H9 (cell line): ENCODE results near the gene LSM4. TPM values are rescaled to one million over a fixed set of nuclear protein-coding genes. Genes with fewer than 3 reads are reported as not detected.

Experiments
- DNase-seq: peaks from one replicate; pipeline ENCODE4 v3.0.0-alpha.2; 2017
- H2AFZ ChIP-seq: one replicate; pipeline ENCODE4 v1.6.1; 2013; ENCODE audit warnings: mild to moderate bottlenecking, low read length, control low read depth, moderate library complexity
- H2AK5ac ChIP-seq: 2 replicates; pipeline ENCODE4 v1.6.1; 2013; ENCODE audit warnings: low read length, control low read depth, mixed read lengths; ENCODE audit not compliant: insufficient read length
- H2BK120ac ChIP-seq: one replicate; pipeline ENCODE4 v1.6.1; 2013; ENCODE audit warnings: low read depth, mild to moderate bottlenecking, low read length, control low read depth, inconsistent platforms; ENCODE audit not compliant: poor library complexity, severe bottlenecking
- H2BK12ac ChIP-seq: 2 replicates; pipeline ENCODE4 v1.6.1; 2013; ENCODE audit warnings: low read length, control low read depth, mixed read lengths, low read depth; ENCODE audit not compliant: insufficient read length
- H2BK15ac ChIP-seq: 2 replicates; pipeline ENCODE4 v1.6.1; 2013; ENCODE audit warnings: low read depth, low read length, control low read depth
- H2BK20ac ChIP-seq: one replicate; pipeline ENCODE4 v1.6.1; 2013; ENCODE audit warnings: low read depth, mild to moderate bottlenecking, low read length, control low read depth, inconsistent platforms; ENCODE audit not compliant: poor library complexity, severe bottlenecking
- H2BK5ac ChIP-seq: 2 replicates; pipeline ENCODE4 v1.6.1; 2013; ENCODE audit warnings: low read length, control low read depth, mixed read lengths; ENCODE audit not compliant: insufficient read length
- H3K14ac ChIP-seq: 2 replicates; pipeline ENCODE4 v1.6.1; 2013; ENCODE audit warnings: low read length, control low read depth; ENCODE audit not compliant: insufficient read depth
- H3K18ac ChIP-seq: 2 replicates; pipeline ENCODE4 v1.6.1; 2013; ENCODE audit warnings: low read depth, mild to moderate bottlenecking, mixed read lengths, low read length, control low read depth; ENCODE audit not compliant: insufficient read length
- H3K23ac ChIP-seq: 2 replicates; pipeline ENCODE4 v1.6.1; 2013; ENCODE audit warnings: low read length, control low read depth, mixed read lengths, low read depth; ENCODE audit not compliant: insufficient read length
- H3K23me2 ChIP-seq: 2 replicates; pipeline ENCODE4 v1.6.1; 2013; ENCODE audit warnings: low read depth, mild to moderate bottlenecking, mixed read lengths, low read length, control low read depth; ENCODE audit not compliant: insufficient read length, poor library complexity, severe bottlenecking
- H3K27ac ChIP-seq: 2 replicates; pipeline ENCODE4 v1.5.1; 2013; ENCODE audit warnings: low read length, control low read depth, mixed read lengths, low read depth; ENCODE audit not compliant: insufficient read length
- H3K27me3 ChIP-seq: 2 replicates; pipeline ENCODE4 v1.6.1; 2013; ENCODE audit warnings: low read length, control low read depth, inconsistent platforms; ENCODE audit not compliant: insufficient read depth
- H3K4ac ChIP-seq: 2 replicates; pipeline ENCODE4 v1.6.1; 2013; ENCODE audit warnings: low read depth, mild to moderate bottlenecking, control low read depth, inconsistent platforms, low read length, moderate library complexity
- H3K4me1 ChIP-seq: 2 replicates; pipeline ENCODE4 v1.6.1; 2013; ENCODE audit warnings: low read length, control low read depth, inconsistent platforms; ENCODE audit not compliant: insufficient read depth
- H3K4me2 ChIP-seq: 2 replicates; pipeline ENCODE4 v1.6.1; 2013; ENCODE audit warnings: low read length, control low read depth, mixed read lengths; ENCODE audit not compliant: insufficient read length, insufficient read depth
- H3K56ac ChIP-seq: 2 replicates; pipeline ENCODE4 v1.6.1; 2013; ENCODE audit warnings: low read depth, mild to moderate bottlenecking, mixed read lengths, low read length, control low read depth; ENCODE audit not compliant: insufficient read length
- H3K79me1 ChIP-seq: 2 replicates; pipeline ENCODE4 v1.6.1; 2013; ENCODE audit warnings: low read depth, mild to moderate bottlenecking, moderate library complexity, low read length, control low read depth, inconsistent platforms; ENCODE audit not compliant: insufficient read depth, poor library complexity, severe bottlenecking
- H3K79me2 ChIP-seq: 2 replicates; pipeline ENCODE4 v1.6.1; 2013; ENCODE audit warnings: low read length, control low read depth, inconsistent platforms; ENCODE audit not compliant: insufficient read depth
- H3K9ac ChIP-seq: 2 replicates; pipeline ENCODE4 v1.6.1; 2013; ENCODE audit warnings: low read length, control low read depth, mixed read lengths; ENCODE audit not compliant: insufficient read length; ENCODE audit errors: extremely low read depth
- H3K9me3 ChIP-seq: one replicate; pipeline ENCODE4 v1.6.1; 2013; ENCODE audit warnings: low read depth, low read length, inconsistent platforms; ENCODE audit not compliant: control insufficient read depth
- H3T11ph ChIP-seq: one replicate; pipeline ENCODE4 v1.6.1; 2013; ENCODE audit warnings: mild to moderate bottlenecking, low read length, control low read depth, inconsistent platforms
- H4K20me1 ChIP-seq: one replicate; pipeline ENCODE4 v1.6.1; 2013; ENCODE audit not compliant: control insufficient read depth, insufficient read length, insufficient read depth
- H4K5ac ChIP-seq: 2 replicates; pipeline ENCODE4 v1.6.1; 2013; ENCODE audit warnings: low read depth, mild to moderate bottlenecking, mixed read lengths, low read length, control low read depth; ENCODE audit not compliant: insufficient read length
- H4K8ac ChIP-seq: replicated peaks from 2 replicates; pipeline ENCODE4 v1.6.1; 2013; ENCODE audit warnings: low read length, control low read depth, mixed read lengths, low read depth; ENCODE audit not compliant: insufficient read length
- H4K91ac ChIP-seq: 2 replicates; pipeline ENCODE4 v1.6.1; 2013; ENCODE audit warnings: low read depth, mild to moderate bottlenecking, moderate library complexity, mixed read lengths, low read length, control low read depth; ENCODE audit not compliant: insufficient read length
- H3K27ac Mint-ChIP-seq, 3 experiments: 2 replicates in 2 of 3; 3 replicates in 1 of 3; pipeline ENCODE4 v1.8.0; 2020 to 2021; ENCODE audit warnings: mixed read lengths in 3 of 3, mild to moderate bottlenecking in 1 of 3, moderate library complexity in 1 of 3
- H3K27me3 Mint-ChIP-seq: 2 replicates; pipeline ENCODE4 v1.8.0; 2021; ENCODE audit warnings: low read depth, mild to moderate bottlenecking, moderate library complexity, mixed read lengths
- H3K36me3 Mint-ChIP-seq, 3 experiments: 2 replicates in 2 of 3; 3 replicates in 1 of 3; pipeline ENCODE4 v1.8.0; 2020 to 2021; ENCODE audit warnings: low read depth in 3 of 3, mixed read lengths in 3 of 3; ENCODE audit not compliant: insufficient read depth in 1 of 3
- H3K4me1 Mint-ChIP-seq, 2 experiments: 2 replicates each; pipeline ENCODE4 v1.8.0; 2020; ENCODE audit warnings: mixed read lengths in 2 of 2
- H3K4me3 Mint-ChIP-seq, 2 experiments: 2 replicates in 1 of 2; 3 replicates in 1 of 2; pipeline ENCODE4 v1.8.0; 2020 to 2021; ENCODE audit warnings: mild to moderate bottlenecking in 2 of 2, mixed read lengths in 2 of 2, moderate library complexity in 1 of 2
- H3K9me3 Mint-ChIP-seq, 2 experiments: 2 replicates in 1 of 2; 3 replicates in 1 of 2; pipeline ENCODE4 v1.8.0; 2020; ENCODE audit warnings: mild to moderate bottlenecking in 2 of 2, mixed read lengths in 2 of 2, moderate library complexity in 1 of 2
- CTCF ChIP-seq: fragments of 200-600 bp; sonication (generic); conservative IDR thresholded peaks from 3 replicates; pipeline ENCODE4 v1.8.0; 2021; ENCODE audit warnings: antibody characterized with exemption, mild to moderate bottlenecking
- WGBS: extraction: QIAGEN DNeasy Blood & Tissue Kit; methylation state at CpG from one replicate; pipeline ENCODE4 v1.1.7; 2013; ENCODE audit warnings: missing lambda C conversion rate, low lambda C conversion rate, mixed read lengths; ENCODE audit not compliant: insufficient read length; ENCODE audit errors: extremely low coverage; 5-methylcytosine and 5-hydroxymethylcytosine counted together
- total RNA-seq: library from RNA; stranded (reverse); gene quantifications from 2 replicates; pipeline ENCODE4 v1.2.1, GENCODE V29; 2021

LSM4 gene
- total RNA-seq, 1 experiment from 2014 or later, result 342 TPM

GRCh38 chr19:18339723-18340122 lies 16.8 kb upstream of the LSM4 start:
- H2BK12ac ChIP-seq, result no peak overlapping the region
- Mint-ChIP-seq H3K27me3 (no peaks in the 10 kb centered on the region; the same call in 1 of the 2 replicates), H3K27ac (peak overlapping the region in 2 of 3 experiments; percentile 23 to 25; a peak in 3 of 7 replicates), H3K4me1 (peaks cover 29 to 45% of the 10 kb centered on the region in 2 experiments), H3K9me3 (no peaks in the 10 kb centered on the region; a peak in 1 of 5 replicates), H3K4me3 (peak overlapping the region; percentile 82 to 89), H3K36me3 (peaks cover 0 to 8% (median 0%) of the 10 kb centered on the region in 3 experiments; a peak in 2 of 7 replicates)
- no peak overlapping the region for H3K56ac ChIP-seq
- 0 out of 2 replicates have a peak overlapping the region, but pooled peaks have one; percentile 26 for H2BK15ac ChIP-seq
- H4K20me1 ChIP-seq, result no peaks in the 10 kb centered on the region
- H3K79me2 ChIP-seq, result no peaks in the 10 kb centered on the region
- H2BK5ac ChIP-seq, result no peak overlapping the region
- H3K4me2 ChIP-seq, result peak overlapping the region; percentile 33
- no peak overlapping the region for H2AFZ ChIP-seq
- peaks cover 2% of the 10 kb centered on the region for H3K4me1 ChIP-seq
- no peak overlapping the region for H4K5ac ChIP-seq
- no peak overlapping the region for H3K4ac ChIP-seq
- no peak overlapping the region for H3K9ac ChIP-seq
- peak; percentile 64 for DNase-seq
- H3K23me2 ChIP-seq, result peaks cover 7% of the 10 kb centered on the region
- H3T11ph ChIP-seq, result no peak overlapping the region
- H3K14ac ChIP-seq, result no peak overlapping the region
- no peak overlapping the region for H2BK20ac ChIP-seq
- no peak overlapping the region for H3K18ac ChIP-seq
- H4K8ac ChIP-seq, result no peak overlapping the region
- no peak overlapping the region for H4K91ac ChIP-seq
- H3K27ac ChIP-seq, result no peak overlapping the region
- no peak overlapping the region for H2AK5ac ChIP-seq
- no peaks in the 10 kb centered on the region for H3K27me3 ChIP-seq
- TF ChIP-seq CTCF, result peak; percentile 43; the same call in 2 of the 3 replicates
- no peaks in the 10 kb centered on the region for H3K79me1 ChIP-seq
- H2BK120ac ChIP-seq, result no peak overlapping the region
- no peaks in the 10 kb centered on the region for H3K9me3 ChIP-seq
- no peak overlapping the region for H3K23ac ChIP-seq
- WGBS, result no CpG with 5 or more reads among the region's 6 CpGs
